T-helper 2 cell treated with Interferon-gamma antibody and Interleukin-4, amounts not matched to agents 5 μg/mL and 100 μg/mL, for 36 hours (primary cell): Measurements from ENCODE around the gene HNRNPM.

Experiments
- DNase-seq: peaks from one replicate; pipeline ENCODE4 v3.0.0; 2021; ENCODE audit warnings: low spot score
- H3K27ac Mint-ChIP-seq: one replicate; pipeline ENCODE4 v1.8.0; 2021; ENCODE audit warnings: mild to moderate bottlenecking, mixed read lengths
- H3K27me3 Mint-ChIP-seq: one replicate; pipeline ENCODE4 v1.8.0; 2021; ENCODE audit warnings: low read depth, mixed read lengths
- H3K36me3 Mint-ChIP-seq: one replicate; pipeline ENCODE4 v1.8.0; 2021; ENCODE audit warnings: low read depth, mixed read lengths
- H3K4me1 Mint-ChIP-seq: one replicate; pipeline ENCODE4 v1.8.0; 2021; ENCODE audit warnings: low read depth, mixed read lengths
- H3K4me3 Mint-ChIP-seq: one replicate; pipeline ENCODE4 v1.8.0; 2022; ENCODE audit warnings: mild to moderate bottlenecking, moderate library complexity, mixed read lengths
- H3K9me3 Mint-ChIP-seq: one replicate; pipeline ENCODE4 v1.8.0; 2021; ENCODE audit warnings: mixed read lengths

HNRNPM gene

GRCh38 chr19:8459095-8459494 is 14.3 kb downstream of the HNRNPM start:
- Mint-ChIP-seq H3K9me3 (no peaks in the 10 kb centered on the region), H3K36me3 (peaks cover 54% of the 10 kb centered on the region), H3K4me1 (peaks cover 39% of the 10 kb centered on the region), H3K4me3 (no peak overlapping the region), H3K27ac (no peak overlapping the region), H3K27me3 (no peaks in the 10 kb centered on the region)
- DNase-seq = no peak

- peaks cover 56% of the 10 kb centered on the region for H3K36me3 Mint-ChIP-seq
- H3K9me3 Mint-ChIP-seq = no peaks in the 10 kb centered on the region
- peaks cover 36% of the 10 kb centered on the region for H3K4me1 Mint-ChIP-seq
- DNase-seq = no peak
- H3K27ac Mint-ChIP-seq = no peak overlapping the region
- no peak overlapping the region for H3K4me3 Mint-ChIP-seq
- H3K27me3 Mint-ChIP-seq = no peaks in the 10 kb centered on the region
Measured at GRCh38 chr19:8459520-8460270, 14.9 kb downstream of the HNRNPM start.

- Mint-ChIP-seq H3K27ac (no peak overlapping the region), H3K4me3 (no peak overlapping the region), H3K4me1 (peaks cover 31% of the 10 kb centered on the region), H3K9me3 (no peaks in the 10 kb centered on the region), H3K36me3 (peaks cover 58% of the 10 kb centered on the region), H3K27me3 (no peaks in the 10 kb centered on the region)
- DNase-seq = no peak
Measured at GRCh38 chr19:8460516-8461298, 15.9 kb downstream of the HNRNPM start.

GRCh38 chr19:8461376-8461775 is 16.6 kb downstream of the HNRNPM start:
- H3K4me3 Mint-ChIP-seq = no peak overlapping the region
- peaks cover 29% of the 10 kb centered on the region for H3K4me1 Mint-ChIP-seq
- DNase-seq = no peak
- peaks cover 58% of the 10 kb centered on the region for H3K36me3 Mint-ChIP-seq
- H3K9me3 Mint-ChIP-seq = no peaks in the 10 kb centered on the region
- H3K27ac Mint-ChIP-seq = no peak overlapping the region
- H3K27me3 Mint-ChIP-seq = no peaks in the 10 kb centered on the region

- DNase-seq = no peak
- H3K4me1 Mint-ChIP-seq = peaks cover 25% of the 10 kb centered on the region
- H3K36me3 Mint-ChIP-seq = peaks cover 56% of the 10 kb centered on the region
- no peak overlapping the region for H3K4me3 Mint-ChIP-seq
- H3K27me3 Mint-ChIP-seq = no peaks in the 10 kb centered on the region
- H3K9me3 Mint-ChIP-seq = no peaks in the 10 kb centered on the region
- no peak overlapping the region for H3K27ac Mint-ChIP-seq
Measured at GRCh38 chr19:8461891-8462290, 17.1 kb downstream of the HNRNPM start.

GRCh38 chr19:8462571-8462970 is 17.8 kb downstream of the HNRNPM start:
- peaks cover 19% of the 10 kb centered on the region for H3K4me1 Mint-ChIP-seq
- H3K9me3 Mint-ChIP-seq = no peaks in the 10 kb centered on the region
- H3K36me3 Mint-ChIP-seq = peaks cover 59% of the 10 kb centered on the region
- no peak overlapping the region for H3K27ac Mint-ChIP-seq
- no peaks in the 10 kb centered on the region for H3K27me3 Mint-ChIP-seq
- no peak overlapping the region for H3K4me3 Mint-ChIP-seq
- DNase-seq = no peak

- Mint-ChIP-seq H3K4me1 (peaks cover 19% of the 10 kb centered on the region), H3K27ac (no peak overlapping the region), H3K4me3 (no peak overlapping the region), H3K27me3 (no peaks in the 10 kb centered on the region), H3K36me3 (peaks cover 62% of the 10 kb centered on the region), H3K9me3 (no peaks in the 10 kb centered on the region)
- DNase-seq = no peak
Measured at GRCh38 chr19:8463365-8463764, 18.6 kb downstream of the HNRNPM start.

GRCh38 chr19:8466018-8466417 is 21.2 kb downstream of the HNRNPM start:
- Mint-ChIP-seq H3K27ac (no peak overlapping the region), H3K9me3 (no peaks in the 10 kb centered on the region), H3K36me3 (peaks cover 80% of the 10 kb centered on the region), H3K27me3 (no peaks in the 10 kb centered on the region), H3K4me3 (no peak overlapping the region), H3K4me1 (peaks cover 18% of the 10 kb centered on the region)
- DNase-seq = no peak

GRCh38 chr19:8468124-8468523 is 23.3 kb downstream of the HNRNPM start:
- Mint-ChIP-seq H3K4me3 (no peak overlapping the region), H3K4me1 (peaks cover 22% of the 10 kb centered on the region), H3K36me3 (peaks cover 78% of the 10 kb centered on the region), H3K27me3 (no peaks in the 10 kb centered on the region), H3K27ac (peak overlapping the region; percentile 24), H3K9me3 (no peaks in the 10 kb centered on the region)
- no peak for DNase-seq

GRCh38 chr19:8468761-8469373 is 24.1 kb downstream of the HNRNPM start:
- Mint-ChIP-seq H3K9me3 (no peaks in the 10 kb centered on the region), H3K36me3 (peaks cover 79% of the 10 kb centered on the region), H3K27me3 (no peaks in the 10 kb centered on the region), H3K27ac (no peak overlapping the region), H3K4me3 (no peak overlapping the region), H3K4me1 (peaks cover 27% of the 10 kb centered on the region)
- DNase-seq = no peak

GRCh38 chr19:8469613-8470368 is 25.0 kb downstream of the HNRNPM start:
- DNase-seq = no peak
- H3K4me1 Mint-ChIP-seq = peaks cover 30% of the 10 kb centered on the region
- no peaks in the 10 kb centered on the region for H3K9me3 Mint-ChIP-seq
- H3K4me3 Mint-ChIP-seq = no peak overlapping the region
- H3K36me3 Mint-ChIP-seq = peaks cover 82% of the 10 kb centered on the region
- H3K27ac Mint-ChIP-seq = peak overlapping the region; percentile 29
- no peaks in the 10 kb centered on the region for H3K27me3 Mint-ChIP-seq

- no peak overlapping the region for H3K4me3 Mint-ChIP-seq
- H3K4me1 Mint-ChIP-seq = peaks cover 38% of the 10 kb centered on the region
- no peaks in the 10 kb centered on the region for H3K9me3 Mint-ChIP-seq
- DNase-seq = no peak
- no peaks in the 10 kb centered on the region for H3K27me3 Mint-ChIP-seq
- H3K27ac Mint-ChIP-seq = peak overlapping the region; percentile 77
- peaks cover 72% of the 10 kb centered on the region for H3K36me3 Mint-ChIP-seq
Measured at GRCh38 chr19:8473648-8474476, 29.1 kb downstream of the HNRNPM start.

GRCh38 chr19:8475005-8475404 is 30.2 kb downstream of the HNRNPM start:
- no peak for DNase-seq
- no peak overlapping the region for H3K4me3 Mint-ChIP-seq
- H3K36me3 Mint-ChIP-seq = peaks cover 61% of the 10 kb centered on the region
- no peak overlapping the region for H3K27ac Mint-ChIP-seq
- H3K4me1 Mint-ChIP-seq = peaks cover 35% of the 10 kb centered on the region
- no peaks in the 10 kb centered on the region for H3K27me3 Mint-ChIP-seq
- no peaks in the 10 kb centered on the region for H3K9me3 Mint-ChIP-seq
